ENCODE measurements around the gene PRKCI.

GRCh38 chr3:170324962-170325361 lies 102.7 kb downstream of the PRKCI start:
- no peak for TF ChIP-seq CTCF (IDR thresholded peaks at IDR 0.05 in 8 of 11, conservative IDR thresholded peaks at IDR 0.05 in 3 of 11)
- no peak for TF ChIP-seq POLR2A (IDR thresholded peaks at IDR 0.05)
- no peak for TF ChIP-seq POLR2AphosphoS5 (IDR thresholded peaks at IDR 0.05)

Data from spleen (tissue), 7 donors.